H9 (cell line): ENCODE data around the gene ABCA3. TPM values are rescaled to one million over a fixed set of nuclear protein-coding genes. Genes with fewer than 3 reads are reported as not detected.

Experiments used
- DNase-seq: peaks from one replicate; pipeline ENCODE4 v3.0.0-alpha.2; 2017
- H2AFZ ChIP-seq: one replicate; pipeline ENCODE4 v1.6.1; 2013; ENCODE audit warnings: mild to moderate bottlenecking, low read length, control low read depth, moderate library complexity
- H2AK5ac ChIP-seq: 2 replicates; pipeline ENCODE4 v1.6.1; 2013; ENCODE audit warnings: low read length, control low read depth, mixed read lengths; ENCODE audit not compliant: insufficient read length
- H2BK120ac ChIP-seq: one replicate; pipeline ENCODE4 v1.6.1; 2013; ENCODE audit warnings: low read depth, mild to moderate bottlenecking, low read length, control low read depth, inconsistent platforms; ENCODE audit not compliant: poor library complexity, severe bottlenecking
- H2BK12ac ChIP-seq: 2 replicates; pipeline ENCODE4 v1.6.1; 2013; ENCODE audit warnings: low read length, control low read depth, mixed read lengths, low read depth; ENCODE audit not compliant: insufficient read length
- H2BK15ac ChIP-seq: 2 replicates; pipeline ENCODE4 v1.6.1; 2013; ENCODE audit warnings: low read depth, low read length, control low read depth
- H2BK20ac ChIP-seq: one replicate; pipeline ENCODE4 v1.6.1; 2013; ENCODE audit warnings: low read depth, mild to moderate bottlenecking, low read length, control low read depth, inconsistent platforms; ENCODE audit not compliant: poor library complexity, severe bottlenecking
- H2BK5ac ChIP-seq: 2 replicates; pipeline ENCODE4 v1.6.1; 2013; ENCODE audit warnings: low read length, control low read depth, mixed read lengths; ENCODE audit not compliant: insufficient read length
- H3K14ac ChIP-seq: 2 replicates; pipeline ENCODE4 v1.6.1; 2013; ENCODE audit warnings: low read length, control low read depth; ENCODE audit not compliant: insufficient read depth
- H3K18ac ChIP-seq: 2 replicates; pipeline ENCODE4 v1.6.1; 2013; ENCODE audit warnings: low read depth, mild to moderate bottlenecking, mixed read lengths, low read length, control low read depth; ENCODE audit not compliant: insufficient read length
- H3K23ac ChIP-seq: 2 replicates; pipeline ENCODE4 v1.6.1; 2013; ENCODE audit warnings: low read length, control low read depth, mixed read lengths, low read depth; ENCODE audit not compliant: insufficient read length
- H3K23me2 ChIP-seq: 2 replicates; pipeline ENCODE4 v1.6.1; 2013; ENCODE audit warnings: low read depth, mild to moderate bottlenecking, mixed read lengths, low read length, control low read depth; ENCODE audit not compliant: insufficient read length, poor library complexity, severe bottlenecking
- H3K27ac ChIP-seq: 2 replicates; pipeline ENCODE4 v1.5.1; 2013; ENCODE audit warnings: low read length, control low read depth, mixed read lengths, low read depth; ENCODE audit not compliant: insufficient read length
- H3K27me3 ChIP-seq: 2 replicates; pipeline ENCODE4 v1.6.1; 2013; ENCODE audit warnings: low read length, control low read depth, inconsistent platforms; ENCODE audit not compliant: insufficient read depth
- H3K4ac ChIP-seq: 2 replicates; pipeline ENCODE4 v1.6.1; 2013; ENCODE audit warnings: low read depth, mild to moderate bottlenecking, control low read depth, inconsistent platforms, low read length, moderate library complexity
- H3K4me1 ChIP-seq: 2 replicates; pipeline ENCODE4 v1.6.1; 2013; ENCODE audit warnings: low read length, control low read depth, inconsistent platforms; ENCODE audit not compliant: insufficient read depth
- H3K4me2 ChIP-seq: 2 replicates; pipeline ENCODE4 v1.6.1; 2013; ENCODE audit warnings: low read length, control low read depth, mixed read lengths; ENCODE audit not compliant: insufficient read length, insufficient read depth
- H3K56ac ChIP-seq: 2 replicates; pipeline ENCODE4 v1.6.1; 2013; ENCODE audit warnings: low read depth, mild to moderate bottlenecking, mixed read lengths, low read length, control low read depth; ENCODE audit not compliant: insufficient read length
- H3K79me1 ChIP-seq: 2 replicates; pipeline ENCODE4 v1.6.1; 2013; ENCODE audit warnings: low read depth, mild to moderate bottlenecking, moderate library complexity, low read length, control low read depth, inconsistent platforms; ENCODE audit not compliant: insufficient read depth, poor library complexity, severe bottlenecking
- H3K79me2 ChIP-seq: 2 replicates; pipeline ENCODE4 v1.6.1; 2013; ENCODE audit warnings: low read length, control low read depth, inconsistent platforms; ENCODE audit not compliant: insufficient read depth
- H3K9ac ChIP-seq: 2 replicates; pipeline ENCODE4 v1.6.1; 2013; ENCODE audit warnings: low read length, control low read depth, mixed read lengths; ENCODE audit not compliant: insufficient read length; ENCODE audit errors: extremely low read depth
- H3K9me3 ChIP-seq: one replicate; pipeline ENCODE4 v1.6.1; 2013; ENCODE audit warnings: low read depth, low read length, inconsistent platforms; ENCODE audit not compliant: control insufficient read depth
- H3T11ph ChIP-seq: one replicate; pipeline ENCODE4 v1.6.1; 2013; ENCODE audit warnings: mild to moderate bottlenecking, low read length, control low read depth, inconsistent platforms
- H4K20me1 ChIP-seq: one replicate; pipeline ENCODE4 v1.6.1; 2013; ENCODE audit not compliant: control insufficient read depth, insufficient read length, insufficient read depth
- H4K5ac ChIP-seq: 2 replicates; pipeline ENCODE4 v1.6.1; 2013; ENCODE audit warnings: low read depth, mild to moderate bottlenecking, mixed read lengths, low read length, control low read depth; ENCODE audit not compliant: insufficient read length
- H4K8ac ChIP-seq: replicated peaks from 2 replicates; pipeline ENCODE4 v1.6.1; 2013; ENCODE audit warnings: low read length, control low read depth, mixed read lengths, low read depth; ENCODE audit not compliant: insufficient read length
- H4K91ac ChIP-seq: 2 replicates; pipeline ENCODE4 v1.6.1; 2013; ENCODE audit warnings: low read depth, mild to moderate bottlenecking, moderate library complexity, mixed read lengths, low read length, control low read depth; ENCODE audit not compliant: insufficient read length
- H3K27ac Mint-ChIP-seq, 3 experiments: 2 replicates in 2 of 3; 3 replicates in 1 of 3; pipeline ENCODE4 v1.8.0; 2020 to 2021; ENCODE audit warnings: mixed read lengths in 3 of 3, mild to moderate bottlenecking in 1 of 3, moderate library complexity in 1 of 3
- H3K27me3 Mint-ChIP-seq: 2 replicates; pipeline ENCODE4 v1.8.0; 2021; ENCODE audit warnings: low read depth, mild to moderate bottlenecking, moderate library complexity, mixed read lengths
- H3K36me3 Mint-ChIP-seq, 3 experiments: 2 replicates in 2 of 3; 3 replicates in 1 of 3; pipeline ENCODE4 v1.8.0; 2020 to 2021; ENCODE audit warnings: low read depth in 3 of 3, mixed read lengths in 3 of 3; ENCODE audit not compliant: insufficient read depth in 1 of 3
- H3K4me1 Mint-ChIP-seq, 2 experiments: 2 replicates each; pipeline ENCODE4 v1.8.0; 2020; ENCODE audit warnings: mixed read lengths in 2 of 2
- H3K4me3 Mint-ChIP-seq, 2 experiments: 2 replicates in 1 of 2; 3 replicates in 1 of 2; pipeline ENCODE4 v1.8.0; 2020 to 2021; ENCODE audit warnings: mild to moderate bottlenecking in 2 of 2, mixed read lengths in 2 of 2, moderate library complexity in 1 of 2
- H3K9me3 Mint-ChIP-seq, 2 experiments: 2 replicates in 1 of 2; 3 replicates in 1 of 2; pipeline ENCODE4 v1.8.0; 2020; ENCODE audit warnings: mild to moderate bottlenecking in 2 of 2, mixed read lengths in 2 of 2, moderate library complexity in 1 of 2
- CTCF ChIP-seq: fragments of 200-600 bp; sonication (generic); conservative IDR thresholded peaks from 3 replicates; pipeline ENCODE4 v1.8.0; 2021; ENCODE audit warnings: antibody characterized with exemption, mild to moderate bottlenecking
- WGBS: extraction: QIAGEN DNeasy Blood & Tissue Kit; methylation state at CpG from one replicate; pipeline ENCODE4 v1.1.7; 2013; ENCODE audit warnings: missing lambda C conversion rate, low lambda C conversion rate, mixed read lengths; ENCODE audit not compliant: insufficient read length; ENCODE audit errors: extremely low coverage; 5-methylcytosine and 5-hydroxymethylcytosine counted together
- total RNA-seq: library from RNA; stranded (reverse); gene quantifications from 2 replicates; pipeline ENCODE4 v1.2.1, GENCODE V29; 2021

ABCA3 gene
- total RNA-seq, 1 experiment from 2014 or later: 8.0 TPM

DNA sequence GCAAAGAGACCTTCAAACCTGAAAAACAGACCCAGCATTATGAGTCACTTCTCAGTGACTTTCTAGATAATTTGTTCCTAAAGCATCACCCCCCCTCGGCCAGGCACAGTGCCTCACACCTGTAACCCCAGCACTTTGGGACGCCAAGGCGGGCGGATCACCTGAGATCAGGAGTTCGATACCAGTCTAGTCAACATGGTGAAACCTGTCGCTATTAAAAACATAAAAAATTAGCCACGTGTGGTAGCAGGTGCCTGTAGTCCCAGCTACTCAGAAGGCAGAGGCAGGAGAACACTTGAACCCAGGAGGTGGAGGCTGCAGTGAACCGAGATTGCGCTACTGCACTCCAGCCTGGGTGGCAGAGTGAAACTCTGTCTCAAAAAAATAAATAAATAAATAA is 48.3 kb downstream of the ABCA3 start:
- Mint-ChIP-seq H3K9me3 (no peaks in the 10 kb centered on the region), H3K36me3 (no peaks in the 10 kb centered on the region), H3K27me3 (no peaks in the 10 kb centered on the region; the same call in 1 of the 2 replicates), H3K27ac (no peak overlapping the region), H3K4me3 (no peak overlapping the region), H3K4me1 (no peaks in the 10 kb centered on the region)
- no peak overlapping the region for H3T11ph ChIP-seq
- H3K4me1 ChIP-seq: 0 out of 2 replicates have a peak, but pooled peaks cover 3% of the 10 kb centered on the region
- no peaks in the 10 kb centered on the region for H3K9me3 ChIP-seq
- H3K18ac ChIP-seq: no peak overlapping the region
- H3K4me2 ChIP-seq: no peak overlapping the region
- H2BK12ac ChIP-seq: no peak overlapping the region
- no peak for TF ChIP-seq CTCF
- no peaks in the 10 kb centered on the region for H3K27me3 ChIP-seq
- H3K23me2 ChIP-seq: no peaks in the 10 kb centered on the region
- H2BK15ac ChIP-seq: no peak overlapping the region
- no peak overlapping the region for H3K14ac ChIP-seq
- H2BK5ac ChIP-seq: no peak overlapping the region
- H3K56ac ChIP-seq: no peak overlapping the region
- no peak overlapping the region for H3K4ac ChIP-seq
- H4K8ac ChIP-seq: no peak overlapping the region
- no peak overlapping the region for H2BK120ac ChIP-seq
- no peaks in the 10 kb centered on the region for H4K20me1 ChIP-seq
- no peak overlapping the region for H3K23ac ChIP-seq
- H4K5ac ChIP-seq: no peak overlapping the region
- no peak overlapping the region for H2BK20ac ChIP-seq
- H4K91ac ChIP-seq: no peak overlapping the region
- H3K27ac ChIP-seq: no peak overlapping the region
- no peak overlapping the region for H2AFZ ChIP-seq
- DNase-seq: no peak
- no peaks in the 10 kb centered on the region for H3K79me2 ChIP-seq
- H3K9ac ChIP-seq: no peak overlapping the region
- no peak overlapping the region for H2AK5ac ChIP-seq
- no peaks in the 10 kb centered on the region for H3K79me1 ChIP-seq
- no CpG with 5 or more reads among the region's 9 CpGs for WGBS
